Panc1 (cell line): ENCODE data around the gene OR3A2. TPM values are rescaled to one million over a fixed set of nuclear protein-coding genes. Genes with fewer than 3 reads are reported as not detected.
A peak's percentile ranks its signal among the peaks of the same experiment; 100 is the strongest.
"Not testable (repeated sequence)": the region's sequence is repeated elsewhere in the genome, so short reads cannot be mapped to it uniquely, and the experiment has no call there.

ENCODE experiments used
- ATAC-seq: fragments of 200-7000 bp; cut with Tn5 transposase; 2 replicates; pipeline ENCODE4 v1.9.1; 2020; ENCODE audit warnings: mild to moderate bottlenecking, moderate library complexity
- BruUV-seq: library from RNA; stranded (reverse); fragments of 400-500 nt; replicated peaks from 2 replicates; lab custom pipeline; 2021; lab: Mats Ljungman, UMichigan
- CTCF ChIA-PET: fragments of 300-600 bp; sonication (Branson Sonifier 250); formaldehyde crosslinking; loops from one replicate; lab custom pipeline; 2022; ENCODE audit warnings: antibody characterized with exemption; lab: Charles Lee
- POLR2A ChIA-PET: fragments of 300-600 bp; sonication (Branson Sonifier 250); formaldehyde crosslinking; loops from one replicate; lab custom pipeline; 2022; ENCODE audit warnings: antibody characterized with exemption; lab: Charles Lee
- DNase-seq: peaks from one replicate; pipeline ENCODE4 v3.0.0-alpha.2; 2010; ENCODE audit warnings: low read depth, low spot score
- H3K27ac ChIP-seq: 2 replicates; pipeline ENCODE4 v1.5.1; 2011; ENCODE audit warnings: mild to moderate bottlenecking, low read length, inconsistent platforms
- H3K27me3 ChIP-seq: fragments of 200-500 bp; sonication (Bioruptor generic); 2 replicates; pipeline ENCODE4 v1.6.0; 2014; ENCODE audit warnings: low read length, inconsistent platforms; ENCODE audit not compliant: control insufficient read depth, insufficient read depth
- H3K36me3 ChIP-seq: fragments of 200-500 bp; sonication (Bioruptor generic); 2 replicates; pipeline ENCODE4 v1.5.1; 2014; ENCODE audit warnings: inconsistent platforms, mild to moderate bottlenecking, low read length, moderate library complexity; ENCODE audit not compliant: control insufficient read depth, insufficient read depth
- H3K4me1 ChIP-seq: 2 replicates; pipeline ENCODE4 v1.5.1; 2011; ENCODE audit warnings: inconsistent platforms, mild to moderate bottlenecking, low read length, moderate library complexity; ENCODE audit not compliant: control insufficient read depth, insufficient read depth
- H3K4me3 ChIP-seq, 2 experiments: 2 replicates each; pipeline ENCODE4 v1.5.1; 2011 to 2012; ENCODE audit warnings: low read depth in 2 of 2, low read length in 2 of 2, mild to moderate bottlenecking in 2 of 2, inconsistent platforms in 1 of 2, moderate library complexity in 1 of 2
- H3K9me3 ChIP-seq: fragments of 200-500 bp; sonication (Bioruptor generic); 2 replicates; pipeline ENCODE4 v1.5.1; 2014; ENCODE audit warnings: low read depth, mild to moderate bottlenecking, inconsistent platforms, low read length, moderate library complexity; ENCODE audit not compliant: control insufficient read depth, insufficient read depth
- POLR2AphosphoS5 ChIP-seq: IDR thresholded peaks from 2 replicates; pipeline ENCODE4 v1.6.1; 2012; ENCODE audit warnings: mild to moderate bottlenecking, low read depth, low read length, moderate library complexity
- SIN3A ChIP-seq: IDR thresholded peaks from 2 replicates; pipeline ENCODE4 v1.6.1; 2012; ENCODE audit warnings: low read depth, mild to moderate bottlenecking, low read length, moderate library complexity, borderline replicate concordance; ENCODE audit not compliant: insufficient read depth
- TCF7L2 ChIP-seq: IDR thresholded peaks from 2 replicates; pipeline ENCODE4 v1.6.1; 2011; ENCODE audit warnings: mild to moderate bottlenecking, low read depth, low read length, inconsistent platforms
- in situ Hi-C: cut with HindIII; loops from 2 replicates; pipeline ENCODE4 v1.10.0; 2016; ENCODE audit warnings: low sequenced_read_pairs, low pct_unique_long_range_greater_than_20kb
- intact Hi-C: fragments of 100-400 bp; cut with micrococcal nuclease; formaldehyde crosslinking; loops from one replicate; pipeline ENCODE4 v1.10.0; 2022; ENCODE audit not compliant: unreplicated experiment
- total RNA-seq: library from RNA; stranded (reverse); gene quantifications from one replicate; pipeline ENCODE4 v1.2.1, GENCODE V29; 2021; ENCODE audit not compliant: unreplicated experiment
- TF ChIP-seq, protein P1 (sequence below), 2 experiments: IDR thresholded peaks; 2 replicates each; pipeline ENCODE4 v1.6.1; 2011 to 2012; ENCODE audit warnings: low read depth in 2 of 2, control low read depth in 1 of 2, low read length in 1 of 2, mild to moderate bottlenecking in 1 of 2, moderate library complexity in 1 of 2; ENCODE audit not compliant: insufficient read depth in 1 of 2
- TF ChIP-seq, protein P2 (sequence below): fragments of 450-650 bp; IDR thresholded peaks from 2 replicates; pipeline ENCODE4 v1.5.1; 2017; ENCODE audit warnings: mild to moderate bottlenecking

The OR3A2 gene
- total RNA-seq, 1 experiment from 2014 or later, result not detected

DNA sequence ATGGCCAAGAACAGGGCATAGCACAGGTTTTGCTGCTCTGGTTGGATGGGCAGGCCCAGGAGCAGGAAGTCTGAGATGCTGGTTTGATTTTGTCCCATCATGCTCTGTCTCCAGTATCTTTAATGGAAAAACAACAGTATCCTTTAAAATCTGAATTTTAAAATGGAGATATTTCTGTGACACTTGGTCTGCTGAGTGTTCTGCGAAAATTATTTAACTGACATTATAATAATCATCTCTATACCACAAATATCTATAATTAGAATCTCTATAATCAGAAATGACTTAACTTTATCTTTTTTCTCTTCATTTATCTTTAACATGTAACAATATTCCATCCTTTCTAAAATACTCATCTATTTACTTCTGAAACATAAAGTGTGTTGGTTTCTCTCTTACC lies 12.2 kb upstream of the OR3A2 start, which contains the start of gene OR1E1:
Gene OR1E1, minus strand, starts transcription at position 101 of the 400 bp plus-strand sequence. Its CDS starts 0 bp downstream, at position 101.
- DNase-seq, result no peak
- POLR2A ChIA-PET, result no interaction called here
- intact Hi-C loops, result no loop called here

DNA sequence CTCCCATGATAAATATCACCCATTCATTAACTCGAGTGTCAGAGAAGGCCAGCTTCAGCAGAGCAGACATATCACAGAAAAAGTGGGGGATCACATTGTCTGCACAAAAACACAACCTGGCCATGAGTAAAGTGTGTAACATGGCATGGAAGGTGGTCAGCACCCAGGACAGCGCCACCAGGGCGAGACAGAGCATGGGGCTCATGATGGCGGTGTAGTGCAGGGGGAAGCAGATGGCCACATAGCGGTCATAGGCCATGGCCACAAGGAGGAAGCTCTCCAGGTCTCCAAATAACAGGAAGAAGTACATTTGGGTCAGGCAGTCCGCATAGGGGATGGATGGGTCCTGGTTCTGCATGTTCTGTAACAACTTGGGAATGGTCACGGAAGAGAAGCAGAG lies 11.7 kb upstream of the OR3A2 start:
- TF ChIP-seq, protein P1, sequence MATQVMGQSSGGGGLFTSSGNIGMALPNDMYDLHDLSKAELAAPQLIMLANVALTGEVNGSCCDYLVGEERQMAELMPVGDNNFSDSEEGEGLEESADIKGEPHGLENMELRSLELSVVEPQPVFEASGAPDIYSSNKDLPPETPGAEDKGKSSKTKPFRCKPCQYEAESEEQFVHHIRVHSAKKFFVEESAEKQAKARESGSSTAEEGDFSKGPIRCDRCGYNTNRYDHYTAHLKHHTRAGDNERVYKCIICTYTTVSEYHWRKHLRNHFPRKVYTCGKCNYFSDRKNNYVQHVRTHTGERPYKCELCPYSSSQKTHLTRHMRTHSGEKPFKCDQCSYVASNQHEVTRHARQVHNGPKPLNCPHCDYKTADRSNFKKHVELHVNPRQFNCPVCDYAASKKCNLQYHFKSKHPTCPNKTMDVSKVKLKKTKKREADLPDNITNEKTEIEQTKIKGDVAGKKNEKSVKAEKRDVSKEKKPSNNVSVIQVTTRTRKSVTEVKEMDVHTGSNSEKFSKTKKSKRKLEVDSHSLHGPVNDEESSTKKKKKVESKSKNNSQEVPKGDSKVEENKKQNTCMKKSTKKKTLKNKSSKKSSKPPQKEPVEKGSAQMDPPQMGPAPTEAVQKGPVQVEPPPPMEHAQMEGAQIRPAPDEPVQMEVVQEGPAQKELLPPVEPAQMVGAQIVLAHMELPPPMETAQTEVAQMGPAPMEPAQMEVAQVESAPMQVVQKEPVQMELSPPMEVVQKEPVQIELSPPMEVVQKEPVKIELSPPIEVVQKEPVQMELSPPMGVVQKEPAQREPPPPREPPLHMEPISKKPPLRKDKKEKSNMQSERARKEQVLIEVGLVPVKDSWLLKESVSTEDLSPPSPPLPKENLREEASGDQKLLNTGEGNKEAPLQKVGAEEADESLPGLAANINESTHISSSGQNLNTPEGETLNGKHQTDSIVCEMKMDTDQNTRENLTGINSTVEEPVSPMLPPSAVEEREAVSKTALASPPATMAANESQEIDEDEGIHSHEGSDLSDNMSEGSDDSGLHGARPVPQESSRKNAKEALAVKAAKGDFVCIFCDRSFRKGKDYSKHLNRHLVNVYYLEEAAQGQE (IDR thresholded peaks at IDR 0.05; ENCODE audit: insufficient read depth in 1 of 2, low read depth in 2 of 2, low read length in 1 of 2), result peak; percentile 76 to 77; a peak in 3 of 4 replicates
- DNase-seq, result not testable (repeated sequence)

More for the DNA sequence above, 12.2 kb upstream of the OR3A2 start, which contains the start of gene OR1E1:
- H3K9me3 ChIP-seq, result no peaks in the 10 kb centered on the region
- in situ Hi-C loops, result no loop called here
- H3K27me3 ChIP-seq, result no peaks in the 10 kb centered on the region; the same call in 1 of the 2 replicates
- no peaks in the 10 kb centered on the region for H3K36me3 ChIP-seq
- BruUV-seq, result no TSS peak
- H3K27ac ChIP-seq, result no peak within 1 kb of the TSS
- H3K4me3 ChIP-seq, result no peak within 1 kb of the TSS
- TF ChIP-seq POLR2AphosphoS5, result no peak
- TF ChIP-seq, protein P2, sequence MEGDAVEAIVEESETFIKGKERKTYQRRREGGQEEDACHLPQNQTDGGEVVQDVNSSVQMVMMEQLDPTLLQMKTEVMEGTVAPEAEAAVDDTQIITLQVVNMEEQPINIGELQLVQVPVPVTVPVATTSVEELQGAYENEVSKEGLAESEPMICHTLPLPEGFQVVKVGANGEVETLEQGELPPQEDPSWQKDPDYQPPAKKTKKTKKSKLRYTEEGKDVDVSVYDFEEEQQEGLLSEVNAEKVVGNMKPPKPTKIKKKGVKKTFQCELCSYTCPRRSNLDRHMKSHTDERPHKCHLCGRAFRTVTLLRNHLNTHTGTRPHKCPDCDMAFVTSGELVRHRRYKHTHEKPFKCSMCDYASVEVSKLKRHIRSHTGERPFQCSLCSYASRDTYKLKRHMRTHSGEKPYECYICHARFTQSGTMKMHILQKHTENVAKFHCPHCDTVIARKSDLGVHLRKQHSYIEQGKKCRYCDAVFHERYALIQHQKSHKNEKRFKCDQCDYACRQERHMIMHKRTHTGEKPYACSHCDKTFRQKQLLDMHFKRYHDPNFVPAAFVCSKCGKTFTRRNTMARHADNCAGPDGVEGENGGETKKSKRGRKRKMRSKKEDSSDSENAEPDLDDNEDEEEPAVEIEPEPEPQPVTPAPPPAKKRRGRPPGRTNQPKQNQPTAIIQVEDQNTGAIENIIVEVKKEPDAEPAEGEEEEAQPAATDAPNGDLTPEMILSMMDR, result no peak
- TF ChIP-seq, protein P1 (IDR thresholded peaks at IDR 0.05; ENCODE audit: insufficient read depth in 1 of 2, low read depth in 2 of 2, low read length in 1 of 2), result no peak
- TF ChIP-seq SIN3A, result no peak
- no peak for TF ChIP-seq TCF7L2
- ATAC-seq, result no peak
- no peaks in the 10 kb centered on the region for H3K4me1 ChIP-seq
- CTCF ChIA-PET, result no interaction called here

More for the DNA sequence above, 11.7 kb upstream of the OR3A2 start:
- POLR2A ChIA-PET, H3K27me3 ChIP-seq, intact Hi-C loops, H3K36me3 ChIP-seq, CTCF ChIA-PET, BruUV-seq, H3K4me3 ChIP-seq, H3K27ac ChIP-seq, H3K9me3 ChIP-seq, in situ Hi-C loops, ATAC-seq, H3K4me1 ChIP-seq: not testable (repeated sequence)
